Tibial nerve (tissue), 4 donors: ENCODE measurements around the gene CXADR.

Experiments
- CTCF ChIP-seq, 5 experiments: fragments of 200-600 bp in 3 of 5; fragments of 450-650 bp in 2 of 5; sonication (generic) in 3 of 5; IDR thresholded peaks; one replicate each; pipeline ENCODE4 v1.5.1; 2016 to 2019; ENCODE audit warnings: antibody characterized with exemption in 5 of 5, mild to moderate bottlenecking in 3 of 5, moderate library complexity in 2 of 5
- EP300 ChIP-seq, 2 donors: sonication (generic); formaldehyde crosslinking; IDR thresholded peaks; one replicate each; pipeline ENCODE4 v1.6.1; 2017; ENCODE audit warnings: antibody characterized with exemption in 2 of 2, mild to moderate bottlenecking in 1 of 2
- POLR2A ChIP-seq, 2 donors: fragments of 450-650 bp; IDR thresholded peaks; one replicate each; pipeline ENCODE4 v1.6.1; 2017; ENCODE audit warnings: antibody characterized with exemption in 2 of 2, mild to moderate bottlenecking in 2 of 2, moderate library complexity in 2 of 2

GRCh38 chr21:17497316-17497715, 15.5 kb upstream of the CXADR start:
- TF ChIP-seq CTCF (IDR thresholded peaks at IDR 0.05) = no peak
- no peak for TF ChIP-seq POLR2A (IDR thresholded peaks at IDR 0.05)
- TF ChIP-seq EP300 (IDR thresholded peaks at IDR 0.05) = no peak
